ENCODE results near the gene PTPRN2. TPM values are rescaled to one million over a fixed set of nuclear protein-coding genes. Genes with fewer than 3 reads are reported as not detected.

PTPRN2 gene
- total and polyA plus RNA-seq, 2 donors from 2014 or later = 4.8 to 6.2 TPM

DNA sequence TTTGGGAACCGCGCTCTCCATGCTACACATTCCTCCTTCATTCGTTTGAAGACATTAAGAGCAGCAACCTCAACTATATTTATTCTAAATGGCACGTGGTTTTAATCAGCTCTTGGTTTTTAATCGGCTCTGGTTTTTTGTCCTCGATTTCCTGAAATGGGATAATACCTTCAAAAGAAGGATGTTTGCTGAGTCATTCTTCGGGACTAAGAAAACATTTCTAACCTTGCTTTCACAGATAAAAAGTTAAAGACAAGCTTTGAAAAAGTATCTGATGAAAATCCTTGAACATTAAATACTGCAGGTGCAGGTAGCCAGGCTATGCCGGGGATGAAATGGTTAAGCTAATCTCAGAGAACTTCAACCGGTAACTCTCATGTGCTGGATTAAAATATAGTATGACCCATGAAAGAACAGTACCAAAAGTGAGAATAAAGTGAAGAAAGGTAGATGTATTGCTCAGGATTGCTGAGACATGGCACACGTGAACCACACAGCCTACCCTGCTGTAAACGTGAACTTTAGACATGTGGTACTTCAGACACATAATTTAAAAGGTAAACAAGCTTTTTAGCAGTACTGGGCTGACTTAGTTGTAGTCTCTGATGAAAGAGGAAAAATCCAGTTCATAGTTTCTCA, 89.1 kb downstream of the PTPRN2 start:
- intact Hi-C loops (cut with DNase I) = no loop called here
- no peak overlapping the region for H3K27ac ChIP-seq (ENCODE audit: low read depth in 2 of 2, low read length in 2 of 2)
- no peak for FAIRE-seq
- no peaks in the 10 kb centered on the region for H3K27me3 ChIP-seq (ENCODE audit: control insufficient read depth, insufficient read depth, low read length)
- H3K4me1 ChIP-seq (ENCODE audit: control insufficient read depth in 2 of 3, insufficient read depth in 2 of 3, low read depth in 1 of 3, low read length in 3 of 3) = no peaks in the 10 kb centered on the region
- no peak overlapping the region for H3K4me3 ChIP-seq (ENCODE audit: low read length in 3 of 3)
- H3K9me3 ChIP-seq (ENCODE audit: control insufficient read depth in 2 of 3, insufficient read depth in 1 of 3, low read length in 3 of 3) = no peaks in the 10 kb centered on the region
- H3K9ac ChIP-seq (ENCODE audit: low read length in 3 of 3) = no peak overlapping the region
- TF ChIP-seq CTCF (IDR thresholded peaks at IDR 0.05; ENCODE audit: borderline replicate concordance, extremely low read depth, insufficient read depth) = no peak
- DNase-seq = no peak
- no peaks in the 10 kb centered on the region for H3K36me3 ChIP-seq (ENCODE audit: control insufficient read depth in 2 of 3, insufficient read depth in 3 of 3, low read length in 3 of 3)

- Histone ChIP-seq H3K36me3 (ENCODE audit: control insufficient read depth in 2 of 3, insufficient read depth in 3 of 3, low read length in 3 of 3) (no peaks in the 10 kb centered on the region), H3K4me3 (ENCODE audit: low read length in 3 of 3) (no peak overlapping the region), H3K4me1 (ENCODE audit: control insufficient read depth in 2 of 3, insufficient read depth in 2 of 3, low read depth in 1 of 3, low read length in 3 of 3) (no peaks in the 10 kb centered on the region), H3K27ac (ENCODE audit: low read depth in 2 of 2, low read length in 2 of 2) (no peak overlapping the region), H3K9me3 (ENCODE audit: control insufficient read depth in 2 of 3, insufficient read depth in 1 of 3, low read length in 3 of 3) (no peaks in the 10 kb centered on the region), H3K9ac (ENCODE audit: low read length in 3 of 3) (no peak overlapping the region), H3K27me3 (ENCODE audit: control insufficient read depth, insufficient read depth, low read length) (no peaks in the 10 kb centered on the region)
- DNase-seq (no peak), FAIRE-seq (no peak)
- TF ChIP-seq CTCF (IDR thresholded peaks at IDR 0.05; ENCODE audit: borderline replicate concordance, extremely low read depth, insufficient read depth) = no peak
- intact Hi-C loops (cut with DNase I) = no loop called here
Measured at GRCh38 chr7:158497627-158498026, 90.0 kb downstream of the PTPRN2 start.

DNA sequence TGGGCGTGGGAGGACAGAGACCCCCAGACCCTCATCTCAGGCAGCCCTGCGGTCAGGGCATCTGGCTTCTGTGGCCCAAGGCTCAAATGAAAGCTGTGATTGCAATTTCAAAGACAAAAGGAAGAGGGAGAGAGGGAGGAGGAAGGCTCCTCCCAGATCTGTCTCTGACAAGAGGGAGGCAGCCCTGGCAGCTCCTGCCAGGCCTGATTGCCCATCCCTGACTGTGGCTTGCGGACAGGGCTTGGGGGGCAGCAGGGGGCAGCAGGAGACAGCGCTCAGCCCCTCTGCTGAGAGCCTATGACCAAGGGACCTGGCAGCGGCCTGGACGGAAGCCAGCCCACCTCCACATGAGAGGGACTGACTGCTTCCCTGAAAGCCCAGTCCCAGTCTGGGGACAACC, 91.8 kb downstream of the PTPRN2 start:
- TF ChIP-seq CTCF (IDR thresholded peaks at IDR 0.05; ENCODE audit: borderline replicate concordance, extremely low read depth, insufficient read depth) = no peak
- no peaks in the 10 kb centered on the region for H3K4me1 ChIP-seq (ENCODE audit: control insufficient read depth in 2 of 3, insufficient read depth in 2 of 3, low read depth in 1 of 3, low read length in 3 of 3)
- H3K36me3 ChIP-seq (ENCODE audit: control insufficient read depth in 2 of 3, insufficient read depth in 3 of 3, low read length in 3 of 3) = no peaks in the 10 kb centered on the region
- H3K9ac ChIP-seq (ENCODE audit: low read length in 3 of 3) = no peak overlapping the region
- H3K27ac ChIP-seq (ENCODE audit: low read depth in 2 of 2, low read length in 2 of 2) = no peak overlapping the region
- no peak for FAIRE-seq
- no peaks in the 10 kb centered on the region for H3K27me3 ChIP-seq (ENCODE audit: control insufficient read depth, insufficient read depth, low read length)
- DNase-seq = peak in 4 of 5 donors; percentile 72 to 85 (median 78)
- no peak overlapping the region for H3K4me3 ChIP-seq (ENCODE audit: low read length in 3 of 3)
- no peaks in the 10 kb centered on the region for H3K9me3 ChIP-seq (ENCODE audit: control insufficient read depth in 2 of 3, insufficient read depth in 1 of 3, low read length in 3 of 3)
- intact Hi-C loops (cut with DNase I) = no loop called here

DNA sequence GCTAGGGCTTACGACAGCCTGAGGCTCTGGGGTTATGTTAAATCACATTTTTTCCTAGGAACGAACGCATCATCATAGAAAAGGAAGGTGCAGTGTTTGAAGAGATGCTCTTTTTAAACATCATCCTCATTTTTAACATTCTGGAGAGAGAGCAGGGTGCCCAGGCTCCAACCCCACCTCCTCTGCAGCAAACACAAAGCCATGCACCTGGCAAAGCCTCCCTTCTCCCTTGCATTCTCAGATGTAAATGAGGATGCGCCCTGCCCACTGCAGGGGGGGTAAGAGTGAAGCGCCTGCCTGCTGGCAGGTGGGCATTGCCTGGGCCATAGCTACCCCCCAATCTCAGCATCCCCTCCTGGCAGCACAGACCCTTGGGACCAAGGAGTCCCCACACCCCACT, 92.4 kb downstream of the PTPRN2 start:
- intact Hi-C loops (cut with DNase I) = no loop called here
- no peak for DNase-seq
- no peak overlapping the region for H3K27ac ChIP-seq (ENCODE audit: low read depth in 2 of 2, low read length in 2 of 2)
- H3K4me3 ChIP-seq (ENCODE audit: low read length in 3 of 3) = no peak overlapping the region
- H3K36me3 ChIP-seq (ENCODE audit: control insufficient read depth in 2 of 3, insufficient read depth in 3 of 3, low read length in 3 of 3) = no peaks in the 10 kb centered on the region
- no peaks in the 10 kb centered on the region for H3K27me3 ChIP-seq (ENCODE audit: control insufficient read depth, insufficient read depth, low read length)
- TF ChIP-seq CTCF (IDR thresholded peaks at IDR 0.05; ENCODE audit: borderline replicate concordance, extremely low read depth, insufficient read depth) = no peak
- no peaks in the 10 kb centered on the region for H3K9me3 ChIP-seq (ENCODE audit: control insufficient read depth in 2 of 3, insufficient read depth in 1 of 3, low read length in 3 of 3)
- FAIRE-seq = no peak
- no peaks in the 10 kb centered on the region for H3K4me1 ChIP-seq (ENCODE audit: control insufficient read depth in 2 of 3, insufficient read depth in 2 of 3, low read depth in 1 of 3, low read length in 3 of 3)
- H3K9ac ChIP-seq (ENCODE audit: low read length in 3 of 3) = no peak overlapping the region

All from kidney (tissue), 14 donors.